IPS-20b (cell line): Measurements from ENCODE around the gene RAB26.
"Not testable (repeated sequence)": the region's sequence is repeated elsewhere in the genome, so short reads cannot be mapped to it uniquely, and the experiment has no call there.

ENCODE experiments used
- H3K27ac ChIP-seq: one replicate; pipeline ENCODE4 v1.5.1; 2013; ENCODE audit warnings: low read length
- H3K27me3 ChIP-seq: 2 replicates; pipeline ENCODE4 v1.6.1; 2013; ENCODE audit warnings: mild to moderate bottlenecking, low read length, inconsistent platforms; ENCODE audit not compliant: insufficient read depth
- H3K36me3 ChIP-seq: 2 replicates; pipeline ENCODE4 v1.6.1; 2013; ENCODE audit warnings: low read depth, mild to moderate bottlenecking, inconsistent platforms, low read length, moderate library complexity; ENCODE audit not compliant: insufficient read depth
- H3K4me1 ChIP-seq: 2 replicates; pipeline ENCODE4 v1.6.1; 2013; ENCODE audit warnings: mild to moderate bottlenecking, control low read depth, inconsistent platforms, low read length, moderate library complexity; ENCODE audit not compliant: insufficient read depth
- H3K4me3 ChIP-seq: 2 replicates; pipeline ENCODE4 v1.5.1; 2013; ENCODE audit warnings: mild to moderate bottlenecking, low read length, inconsistent platforms
- H3K9ac ChIP-seq: 2 replicates; pipeline ENCODE4 v1.6.1; 2013; ENCODE audit warnings: low read depth, mild to moderate bottlenecking, inconsistent platforms, low read length, moderate library complexity
- H3K9me3 ChIP-seq: 2 replicates; pipeline ENCODE4 v1.6.1; 2013; ENCODE audit warnings: mild to moderate bottlenecking, low read depth, low read length, inconsistent platforms; ENCODE audit not compliant: insufficient read depth

RAB26 gene, protein sequence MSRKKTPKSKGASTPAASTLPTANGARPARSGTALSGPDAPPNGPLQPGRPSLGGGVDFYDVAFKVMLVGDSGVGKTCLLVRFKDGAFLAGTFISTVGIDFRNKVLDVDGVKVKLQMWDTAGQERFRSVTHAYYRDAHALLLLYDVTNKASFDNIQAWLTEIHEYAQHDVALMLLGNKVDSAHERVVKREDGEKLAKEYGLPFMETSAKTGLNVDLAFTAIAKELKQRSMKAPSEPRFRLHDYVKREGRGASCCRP

GRCh38 chr16:2147981-2148671 is at the start of gene RAB26:
Gene RAB26, plus strand, starts transcription at chr16:2148625. Its CDS starts 159 bp downstream, at chr16:2148784.
- no peaks in the 10 kb centered on the region for H3K9me3 ChIP-seq
- peaks cover 15% of the 10 kb centered on the region; the same call in 1 of the 2 replicates for H3K4me1 ChIP-seq
- H3K27me3 ChIP-seq: peaks cover 23% of the 10 kb centered on the region; the same call in 1 of the 2 replicates
- H3K4me3 ChIP-seq: peak within 1 kb of the TSS; percentile 85
- no peak within 1 kb of the TSS for H3K27ac ChIP-seq
- H3K36me3 ChIP-seq: peaks cover 22% of the 10 kb centered on the region
- peak within 1 kb of the TSS; percentile 96; the same call in 1 of the 2 replicates for H3K9ac ChIP-seq

GRCh38 chr16:2101581-2101980 is 46.8 kb upstream of the RAB26 start:
- H3K27me3 ChIP-seq, H3K4me1 ChIP-seq, H3K9me3 ChIP-seq, H3K36me3 ChIP-seq, H3K27ac ChIP-seq, H3K4me3 ChIP-seq, H3K9ac ChIP-seq: not testable (repeated sequence)

- Histone ChIP-seq H3K27ac (no peak overlapping the region), H3K9ac (no peak overlapping the region), H3K36me3 (0 out of 2 replicates have a peak, but pooled peaks cover 4% of the 10 kb centered on the region)
Observed at GRCh38 chr16:2102471-2102870, 46.0 kb upstream of the RAB26 start.

DNA sequence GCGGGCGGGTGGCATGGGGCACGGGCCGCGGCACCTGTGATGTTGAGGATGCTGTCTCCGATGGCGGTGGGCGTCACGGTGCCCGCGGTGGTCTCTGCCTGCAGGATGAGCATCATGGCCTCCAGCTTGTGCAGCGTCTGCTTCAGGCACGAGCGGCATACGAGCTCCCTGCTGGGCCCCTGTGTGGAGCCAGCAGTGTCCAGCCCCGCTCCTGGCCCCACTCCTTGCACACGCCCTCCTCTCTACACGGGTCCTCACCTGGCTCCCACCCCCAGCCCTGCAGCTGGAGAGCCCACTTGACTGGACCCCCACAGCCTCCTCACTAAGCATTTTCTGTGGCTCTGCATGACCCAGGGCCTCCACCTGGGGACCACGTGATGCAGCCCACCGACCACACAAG is 44.0 kb upstream of the RAB26 start:
- not testable (repeated sequence) for H3K9ac ChIP-seq, H3K36me3 ChIP-seq, H3K4me1 ChIP-seq, H3K27ac ChIP-seq, H3K27me3 ChIP-seq, H3K9me3 ChIP-seq, H3K4me3 ChIP-seq

More at GRCh38 chr16:2102471-2102870, 46.0 kb upstream of the RAB26 start:
- H3K9me3 ChIP-seq: no peaks in the 10 kb centered on the region
- no peaks in the 10 kb centered on the region for H3K4me1 ChIP-seq
- H3K4me3 ChIP-seq: no peak overlapping the region
- H3K27me3 ChIP-seq: no peaks in the 10 kb centered on the region

DNA sequence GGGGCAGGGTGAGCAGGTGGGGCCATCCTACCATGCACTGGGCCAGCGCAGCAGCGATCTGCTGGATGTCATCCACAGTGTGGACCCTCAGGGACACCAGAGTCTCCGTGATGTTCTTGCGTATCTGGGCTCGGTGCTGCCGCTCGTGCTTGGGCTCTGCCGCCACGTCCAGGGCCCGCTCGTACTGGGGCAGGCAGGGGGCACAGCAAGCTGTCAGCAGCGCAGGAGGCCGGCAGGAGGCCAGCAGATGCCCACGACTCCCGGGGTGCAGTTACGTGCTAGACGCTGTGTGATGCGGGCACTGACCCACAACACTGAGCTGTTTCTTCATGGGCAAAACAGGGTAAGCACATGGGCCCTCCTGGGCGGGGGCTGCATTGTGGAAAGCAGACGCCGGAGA is 43.1 kb upstream of the RAB26 start:
- not testable (repeated sequence) for H3K4me1 ChIP-seq, H3K36me3 ChIP-seq

DNA sequence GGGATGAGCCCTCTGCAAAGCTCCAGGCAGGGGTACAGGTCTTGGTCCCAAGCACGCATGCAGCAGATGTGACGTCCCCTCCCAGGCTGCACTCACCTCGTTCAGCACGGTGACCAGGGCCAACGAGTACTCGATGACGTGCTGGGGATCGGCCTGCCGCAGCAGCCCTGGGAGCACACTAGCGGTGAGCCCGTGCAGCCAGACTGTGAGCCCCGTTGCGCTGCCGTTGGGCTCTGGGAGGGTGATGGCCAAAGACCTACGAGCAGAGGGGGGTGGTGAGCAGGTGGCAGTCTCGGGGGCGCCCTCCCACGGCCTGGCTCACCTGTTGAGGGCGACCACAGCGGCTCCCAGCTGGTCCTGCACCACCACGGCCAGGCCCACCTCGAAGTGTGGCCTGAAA is 42.7 kb upstream of the RAB26 start:
- H3K4me3 ChIP-seq, H3K36me3 ChIP-seq, H3K9me3 ChIP-seq, H3K9ac ChIP-seq, H3K4me1 ChIP-seq, H3K27me3 ChIP-seq, H3K27ac ChIP-seq: not testable (repeated sequence)

More for the DNA sequence above, 43.1 kb upstream of the RAB26 start:
- not testable (repeated sequence) for H3K4me3 ChIP-seq, H3K9ac ChIP-seq, H3K9me3 ChIP-seq, H3K27me3 ChIP-seq, H3K27ac ChIP-seq

DNA sequence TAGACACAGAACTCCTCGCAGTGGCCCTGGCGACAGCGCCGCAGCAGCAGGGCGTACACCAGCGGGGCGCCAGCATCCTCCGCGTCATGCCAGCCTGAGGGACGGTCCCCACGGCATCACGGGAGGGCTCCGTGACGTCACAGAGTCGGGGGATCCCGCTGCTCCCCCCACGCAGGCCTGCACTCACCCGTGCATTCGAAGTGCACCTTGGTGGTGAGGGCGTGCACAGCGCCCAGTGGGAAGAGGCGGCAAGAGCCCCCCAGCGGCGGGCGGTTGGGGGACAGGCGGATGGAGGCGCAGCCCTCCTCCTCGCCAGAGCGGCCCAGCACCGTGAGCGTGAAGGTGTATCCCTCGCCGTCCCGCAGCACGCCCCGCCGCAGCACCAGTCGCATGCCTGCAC is 42.2 kb upstream of the RAB26 start:
- not testable (repeated sequence) for H3K9ac ChIP-seq, H3K4me3 ChIP-seq, H3K4me1 ChIP-seq, H3K36me3 ChIP-seq, H3K27me3 ChIP-seq, H3K9me3 ChIP-seq, H3K27ac ChIP-seq

DNA sequence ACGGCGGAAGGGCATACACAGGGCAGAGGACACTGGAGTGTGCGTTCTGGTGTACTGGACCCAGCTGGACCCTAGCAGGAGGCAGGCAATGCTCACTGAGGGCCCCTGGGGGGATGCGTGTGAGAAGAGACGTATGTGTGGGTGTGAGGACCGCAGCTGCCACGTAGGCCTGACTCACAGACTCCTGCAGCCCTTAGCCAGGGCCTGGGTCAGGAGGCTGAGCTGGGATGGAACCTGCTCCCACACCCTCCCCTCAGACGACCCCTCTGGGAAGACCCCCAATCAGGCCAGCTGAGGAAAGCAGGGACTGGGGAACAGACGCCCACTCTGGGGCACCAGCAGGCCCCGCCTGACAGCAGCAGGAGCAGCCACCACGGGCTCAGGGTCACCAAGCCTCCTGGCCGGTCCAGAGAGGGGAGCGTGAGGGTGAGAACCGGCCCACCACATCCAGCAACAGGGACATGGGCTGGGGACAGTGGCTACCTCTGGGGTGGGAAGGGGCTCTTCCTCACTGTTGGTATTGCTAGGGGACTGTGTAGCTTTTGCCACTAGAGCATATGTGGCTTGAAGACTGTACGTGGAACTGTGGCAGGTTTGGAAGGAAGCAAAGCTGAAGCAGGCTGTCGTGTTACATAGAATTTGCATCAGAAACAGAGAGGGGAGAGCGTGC is 41.2 kb upstream of the RAB26 start:
- H3K36me3 ChIP-seq, H3K27me3 ChIP-seq, H3K9me3 ChIP-seq, H3K4me1 ChIP-seq, H3K4me3 ChIP-seq, H3K9ac ChIP-seq, H3K27ac ChIP-seq: not testable (repeated sequence)

DNA sequence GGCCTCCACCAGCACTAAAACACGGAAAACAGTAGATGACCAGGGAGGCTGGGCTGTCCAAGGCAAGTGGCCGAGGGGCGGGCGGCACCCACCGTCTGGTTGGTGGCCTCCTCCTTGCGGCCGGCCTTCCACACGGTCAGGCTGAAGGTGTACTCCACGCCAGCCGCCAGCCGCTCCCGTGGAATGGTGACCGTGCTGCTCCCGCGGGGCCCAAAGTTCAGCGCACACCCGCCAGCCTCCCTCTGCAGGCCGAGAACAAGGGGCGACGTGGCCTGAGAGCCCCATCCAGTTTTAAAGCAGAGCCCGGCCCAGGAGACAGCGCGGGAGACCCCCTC is 40.7 kb upstream of the RAB26 start:
- not testable (repeated sequence) for H3K27ac ChIP-seq, H3K9ac ChIP-seq, H3K4me3 ChIP-seq, H3K36me3 ChIP-seq, H3K4me1 ChIP-seq, H3K27me3 ChIP-seq, H3K9me3 ChIP-seq

DNA sequence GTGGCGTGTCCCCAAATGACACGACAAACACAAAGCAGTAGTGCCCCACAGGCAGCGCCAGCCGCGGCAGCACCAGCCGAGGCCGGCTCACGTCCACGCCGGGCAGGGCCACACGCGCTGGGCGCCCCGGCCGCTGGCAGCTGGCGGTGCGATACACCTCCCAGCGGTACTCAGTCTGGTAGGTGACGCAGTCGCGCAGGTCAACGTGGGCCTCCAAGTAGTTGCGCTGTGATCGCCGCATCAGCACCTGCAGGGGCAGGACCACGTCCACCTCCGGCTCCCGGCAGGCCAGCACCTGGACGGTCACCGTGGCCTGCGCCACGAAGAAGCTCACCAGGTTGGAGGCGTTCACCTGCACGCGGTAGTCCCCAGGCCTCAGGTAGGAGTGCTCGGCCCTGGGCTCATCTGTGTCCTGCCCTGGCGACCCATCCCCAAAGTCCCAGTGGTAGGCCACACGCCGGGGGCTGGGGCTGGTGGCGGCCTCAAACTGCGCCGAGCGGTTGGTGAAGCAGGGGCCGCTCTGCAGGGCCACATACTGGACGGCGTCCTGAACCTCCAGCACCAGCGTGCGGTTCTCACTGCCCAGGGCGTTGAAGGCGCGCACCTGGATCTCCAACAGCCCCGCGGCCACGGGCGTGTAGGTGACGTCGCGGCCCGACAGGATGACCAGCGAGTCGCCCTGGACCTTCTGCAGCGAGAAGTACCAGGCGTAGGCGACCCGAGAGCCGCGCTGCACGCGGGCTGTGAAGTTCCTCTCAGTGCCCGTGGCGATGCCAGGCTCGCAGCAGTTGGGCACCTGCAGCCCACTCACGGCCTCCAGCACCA is 39.8 kb upstream of the RAB26 start:
- H3K27me3 ChIP-seq, H3K36me3 ChIP-seq, H3K27ac ChIP-seq, H3K9ac ChIP-seq, H3K9me3 ChIP-seq, H3K4me3 ChIP-seq, H3K4me1 ChIP-seq: not testable (repeated sequence)

DNA sequence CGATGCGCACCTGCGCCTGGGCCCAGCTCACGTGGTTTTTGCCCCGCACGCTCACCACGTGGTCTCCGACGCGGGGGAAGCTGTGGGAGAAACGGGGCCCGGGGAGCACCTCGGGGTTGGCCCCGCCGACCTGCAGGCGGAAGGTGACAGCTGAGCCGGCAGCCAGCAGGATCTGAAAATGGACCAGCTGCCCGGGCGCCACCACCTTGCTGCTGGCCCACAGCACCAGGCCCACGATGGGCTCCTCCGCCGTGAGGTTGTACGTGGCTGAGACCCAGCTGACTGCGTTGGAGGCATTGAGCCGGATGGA is 39.2 kb upstream of the RAB26 start:
- H3K27ac ChIP-seq, H3K27me3 ChIP-seq, H3K4me3 ChIP-seq, H3K9ac ChIP-seq, H3K4me1 ChIP-seq, H3K9me3 ChIP-seq, H3K36me3 ChIP-seq: not testable (repeated sequence)

DNA sequence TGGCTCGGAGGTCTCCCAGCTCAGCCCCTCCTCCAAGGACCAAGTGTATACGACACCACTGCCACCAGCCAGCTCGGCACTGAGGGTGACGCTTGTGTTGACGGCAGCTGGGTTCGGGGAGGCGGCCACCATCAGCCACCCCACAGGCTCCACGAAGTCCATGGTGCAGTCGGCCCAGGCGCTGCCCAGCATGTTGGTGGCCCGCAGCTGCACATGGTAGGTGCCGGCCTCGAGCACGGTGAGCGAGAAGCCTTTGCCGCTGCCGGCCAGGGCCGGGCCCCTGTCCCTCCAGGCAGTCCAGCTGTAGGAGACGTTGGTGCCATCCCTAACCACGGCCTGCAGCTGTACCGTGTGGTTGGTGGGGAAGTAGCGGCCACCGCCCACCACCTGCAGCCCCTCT is 38.6 kb upstream of the RAB26 start:
- not testable (repeated sequence) for H3K4me3 ChIP-seq, H3K36me3 ChIP-seq, H3K27me3 ChIP-seq, H3K9me3 ChIP-seq, H3K4me1 ChIP-seq, H3K27ac ChIP-seq, H3K9ac ChIP-seq
